CD14-positive monocyte (primary cell): ENCODE measurements around the gene PI4K2B. TPM values are rescaled to one million over a fixed set of nuclear protein-coding genes. Genes with fewer than 3 reads are reported as not detected.
A peak's percentile ranks its signal among the peaks of the same experiment; 100 is the strongest.
"Not testable (repeated sequence)": the region's sequence is repeated elsewhere in the genome, so short reads cannot be mapped to it uniquely, and the experiment has no call there.

Source experiments
- DNase-seq, 3 donors: peaks; one replicate each; pipeline ENCODE4 v3.0.0-alpha.2; 2011 to 2022
- H2AFZ ChIP-seq: 2 replicates; pipeline ENCODE4 v1.6.0; 2012; ENCODE audit warnings: mild to moderate bottlenecking, low read depth, low read length, inconsistent platforms; ENCODE audit not compliant: insufficient read depth, poor library complexity, severe bottlenecking
- H3K27ac ChIP-seq, 2 donors: 1 replicate in 1 of 2; 2 replicates in 1 of 2; pipeline ENCODE4 v1.5.1; 2012 to 2013; ENCODE audit warnings: low read length in 2 of 2, control low read depth in 1 of 2, inconsistent platforms in 1 of 2, low read depth in 1 of 2, mild to moderate bottlenecking in 1 of 2
- H3K27me3 ChIP-seq, 2 donors: one replicate each; pipeline versions ENCODE4 v1.6.0 to v1.6.1; 2011 to 2013; ENCODE audit warnings: low read length in 2 of 2; ENCODE audit not compliant: control insufficient read depth in 2 of 2, insufficient read depth in 2 of 2
- H3K36me3 ChIP-seq, 2 donors: replicated peaks in 1 of 2; 1 replicate in 1 of 2; 2 replicates in 1 of 2; pipeline versions ENCODE4 v1.5.1 to v1.6.1; 2012 to 2013; ENCODE audit warnings: low read length in 2 of 2, control low read depth in 1 of 2, inconsistent platforms in 1 of 2, mild to moderate bottlenecking in 1 of 2; ENCODE audit not compliant: insufficient read depth in 2 of 2, control insufficient read depth in 1 of 2
- H3K4me1 ChIP-seq, 2 donors: 1 replicate in 1 of 2; 2 replicates in 1 of 2; pipeline versions ENCODE4 v1.5.1 to v1.6.1; 2012 to 2013; ENCODE audit warnings: low read length in 2 of 2, control low read depth in 1 of 2, inconsistent platforms in 1 of 2, mild to moderate bottlenecking in 1 of 2, moderate library complexity in 1 of 2; ENCODE audit not compliant: insufficient read depth in 2 of 2, control insufficient read depth in 1 of 2
- H3K4me2 ChIP-seq: replicated peaks from 2 replicates; pipeline ENCODE3; 2012; ENCODE audit warnings: low read length, moderate library complexity, mild to moderate bottlenecking; ENCODE audit not compliant: poor library complexity, severe bottlenecking; ENCODE audit errors: extremely low read depth
- H3K4me3 ChIP-seq, 3 experiments: fragments of 200-600 bp in 1 of 3; sonication (generic) in 1 of 3; replicated peaks in 1 of 3; 1 replicate in 2 of 3; 2 replicates in 1 of 3; pipeline ENCODE4 v1.5.1; 2011 to 2013; ENCODE audit warnings: low read length in 3 of 3, mild to moderate bottlenecking in 3 of 3, control low read depth in 2 of 3, low read depth in 2 of 3, inconsistent platforms in 1 of 3, moderate library complexity in 1 of 3
- H3K79me2 ChIP-seq: 2 replicates; pipeline ENCODE4 v1.6.0; 2012; ENCODE audit warnings: mild to moderate bottlenecking, control low read depth, inconsistent platforms, low read length, moderate library complexity; ENCODE audit not compliant: insufficient read depth
- H3K9ac ChIP-seq: 2 replicates; pipeline ENCODE4 v1.6.0; 2017; ENCODE audit warnings: low read length, mild to moderate bottlenecking; ENCODE audit not compliant: insufficient read depth, poor library complexity, severe bottlenecking
- H3K9me3 ChIP-seq, 2 donors: replicated peaks in 1 of 2; 1 replicate in 1 of 2; 2 replicates in 1 of 2; pipeline versions ENCODE4 v1.5.1 to v1.6.1; 2012 to 2013; ENCODE audit warnings: low read length in 2 of 2, control low read depth in 1 of 2; ENCODE audit not compliant: control insufficient read depth in 1 of 2, insufficient read depth in 1 of 2
- H4K20me1 ChIP-seq: 2 replicates; pipeline ENCODE4 v1.6.0; 2012; ENCODE audit warnings: mild to moderate bottlenecking, low read length, control low read depth, moderate library complexity; ENCODE audit not compliant: insufficient read depth
- H3K27ac Mint-ChIP-seq, 7 donors: one replicate each; pipeline ENCODE4 v1.8.0; 2020; ENCODE audit warnings: mild to moderate bottlenecking in 7 of 7, mixed read lengths in 7 of 7, moderate library complexity in 6 of 7, inconsistent platforms in 2 of 7
- H3K27me3 Mint-ChIP-seq, 3 donors: one replicate each; pipeline ENCODE4 v1.8.0; 2021 to 2022; ENCODE audit warnings: low read depth in 3 of 3, mild to moderate bottlenecking in 3 of 3, mixed read lengths in 3 of 3, moderate library complexity in 3 of 3, inconsistent platforms in 1 of 3
- H3K36me3 Mint-ChIP-seq, 2 donors: one replicate each; pipeline ENCODE4 v1.8.0; 2020; ENCODE audit warnings: mixed read lengths in 2 of 2, inconsistent platforms in 1 of 2, mild to moderate bottlenecking in 1 of 2
- H3K4me1 Mint-ChIP-seq: one replicate; pipeline ENCODE4 v1.8.0; 2020; ENCODE audit warnings: mild to moderate bottlenecking, mixed read lengths
- H3K4me3 Mint-ChIP-seq, 2 donors: one replicate each; pipeline ENCODE4 v1.8.0; 2020; ENCODE audit warnings: mild to moderate bottlenecking in 2 of 2, mixed read lengths in 2 of 2, moderate library complexity in 1 of 2
- H3K9me3 Mint-ChIP-seq, 7 donors: one replicate each; pipeline ENCODE4 v1.8.0; 2020 to 2022; ENCODE audit warnings: mixed read lengths in 7 of 7, mild to moderate bottlenecking in 6 of 7, moderate library complexity in 6 of 7, inconsistent platforms in 2 of 7
- WGBS: methylation state at CpG from one replicate; pipeline ENCODE4 v1.1.5; 2013; ENCODE audit warnings: missing lambda C conversion rate; ENCODE audit not compliant: insufficient coverage; 5-methylcytosine and 5-hydroxymethylcytosine counted together
- intact Hi-C, 2 donors: fragments of 100-400 bp; cut with micrococcal nuclease; formaldehyde crosslinking; loops; one replicate each; pipeline versions ENCODE4 v1.15.0 to v1.15.1; 2023
- polyA plus RNA-seq, 3 donors: library from polyadenylated mRNA; depleted of rRNA in 1 of 3; unstranded in 2 of 3; stranded (reverse) in 1 of 3; fragments of 300-500 nt in 2 of 3; fragments of >200 nt in 1 of 3; fragmentation: Illumina TruSeq in 2 of 3; gene quantifications; 1 replicate in 2 of 3; 2 replicates in 1 of 3; pipeline ENCODE4 v1.2.3, GENCODE V29; 2012 to 2021
- small RNA-seq: library from RNA; depleted of rRNA; stranded (forward); fragments of <200 nt; gene quantifications from one replicate; pipeline ENCODE3, GENCODE V24; 2012; ENCODE audit warnings: low read depth; ENCODE audit not compliant: insufficient read length
- TF ChIP-seq, protein P1 (sequence below): fragments of 200-600 bp; IDR thresholded peaks from one replicate; pipeline ENCODE4 v1.8.0; 2022; ENCODE audit warnings: antibody characterized with exemption, mild to moderate bottlenecking

The PI4K2B gene
- polyA plus RNA-seq, 3 donors = 3.0 to 8.5 (median 7.4) TPM

DNA sequence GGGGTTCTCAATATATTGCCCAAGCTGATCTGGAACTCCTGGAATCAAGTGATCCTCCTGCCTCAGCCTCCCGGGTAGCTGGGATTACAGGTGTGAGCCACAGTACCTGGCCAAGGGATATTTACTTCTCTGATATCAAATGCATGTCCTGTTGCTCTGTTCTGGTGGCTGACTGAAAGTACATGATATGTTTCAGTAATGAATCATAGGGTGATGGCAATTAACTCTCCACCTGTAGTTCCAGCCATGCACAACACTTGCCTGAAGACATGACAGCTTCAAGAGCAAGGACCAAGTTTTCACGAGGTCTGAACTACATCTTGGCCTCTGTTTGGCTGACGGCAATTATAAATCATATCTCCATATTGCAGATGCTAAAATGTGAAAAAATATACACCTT, 87.9 kb downstream of the PI4K2B start:
- TF ChIP-seq, protein P1, sequence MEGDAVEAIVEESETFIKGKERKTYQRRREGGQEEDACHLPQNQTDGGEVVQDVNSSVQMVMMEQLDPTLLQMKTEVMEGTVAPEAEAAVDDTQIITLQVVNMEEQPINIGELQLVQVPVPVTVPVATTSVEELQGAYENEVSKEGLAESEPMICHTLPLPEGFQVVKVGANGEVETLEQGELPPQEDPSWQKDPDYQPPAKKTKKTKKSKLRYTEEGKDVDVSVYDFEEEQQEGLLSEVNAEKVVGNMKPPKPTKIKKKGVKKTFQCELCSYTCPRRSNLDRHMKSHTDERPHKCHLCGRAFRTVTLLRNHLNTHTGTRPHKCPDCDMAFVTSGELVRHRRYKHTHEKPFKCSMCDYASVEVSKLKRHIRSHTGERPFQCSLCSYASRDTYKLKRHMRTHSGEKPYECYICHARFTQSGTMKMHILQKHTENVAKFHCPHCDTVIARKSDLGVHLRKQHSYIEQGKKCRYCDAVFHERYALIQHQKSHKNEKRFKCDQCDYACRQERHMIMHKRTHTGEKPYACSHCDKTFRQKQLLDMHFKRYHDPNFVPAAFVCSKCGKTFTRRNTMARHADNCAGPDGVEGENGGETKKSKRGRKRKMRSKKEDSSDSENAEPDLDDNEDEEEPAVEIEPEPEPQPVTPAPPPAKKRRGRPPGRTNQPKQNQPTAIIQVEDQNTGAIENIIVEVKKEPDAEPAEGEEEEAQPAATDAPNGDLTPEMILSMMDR = no peak
- no peak overlapping the region for H3K4me3 ChIP-seq
- peak overlapping the region in 5 of 7 donors; percentile 26 to 93 (median 69) for H3K27ac Mint-ChIP-seq
- H3K36me3 ChIP-seq = peaks cover 0 to 10% of the 10 kb centered on the region in 2 donors
- peaks cover 7 to 13% of the 10 kb centered on the region in 2 donors for H3K4me1 ChIP-seq
- no peak overlapping the region for H3K4me3 Mint-ChIP-seq
- H3K4me2 ChIP-seq = no peak overlapping the region
- H3K27me3 ChIP-seq = no peaks in the 10 kb centered on the region
- H3K9ac ChIP-seq = no peak overlapping the region
- DNase-seq = no peak
- no peak overlapping the region for H3K27ac ChIP-seq
- H4K20me1 ChIP-seq = no peaks in the 10 kb centered on the region
- H3K36me3 Mint-ChIP-seq = peaks cover 25 to 47% of the 10 kb centered on the region in 2 donors
- intact Hi-C loops = no loop called here
- H3K4me1 Mint-ChIP-seq = peaks cover 16% of the 10 kb centered on the region
- H3K9me3 ChIP-seq = no peaks in the 10 kb centered on the region
- peaks cover 0 to 2% (median 0%) of the 10 kb centered on the region in 7 donors for H3K9me3 Mint-ChIP-seq
- WGBS = 100% methylated on average over 1 of the region's 3 CpGs
- H3K79me2 ChIP-seq = no peaks in the 10 kb centered on the region
- H3K27me3 Mint-ChIP-seq = peaks cover 0 to 1% (median 0%) of the 10 kb centered on the region in 3 donors
- no peak overlapping the region for H2AFZ ChIP-seq

DNA sequence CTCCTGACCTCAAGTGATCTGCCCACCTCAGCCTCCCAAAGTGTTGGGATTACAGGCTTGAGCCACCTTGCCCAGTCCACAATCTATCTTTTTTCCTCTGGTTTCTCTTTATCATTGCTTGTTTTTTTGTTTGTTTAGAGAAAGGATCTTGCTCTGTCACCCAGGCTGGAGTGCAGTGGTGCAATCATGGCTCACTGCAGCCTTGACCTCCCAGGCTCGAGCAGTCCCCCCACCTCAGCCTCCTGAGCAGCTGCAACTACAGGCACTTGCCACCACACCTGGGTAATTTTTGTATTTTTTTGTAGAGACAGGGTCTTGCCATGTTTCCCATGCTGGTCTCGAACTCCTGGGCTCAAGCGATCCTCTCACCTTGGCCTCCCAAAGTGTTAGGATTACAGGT, 94.6 kb downstream of the PI4K2B start:
- H3K4me3 ChIP-seq, H3K36me3 ChIP-seq, H3K9me3 Mint-ChIP-seq, H3K4me3 Mint-ChIP-seq, H3K27me3 Mint-ChIP-seq, intact Hi-C loops, H4K20me1 ChIP-seq, H3K9ac ChIP-seq, H3K9me3 ChIP-seq, H3K79me2 ChIP-seq, H3K4me2 ChIP-seq, H3K27ac ChIP-seq, H2AFZ ChIP-seq, DNase-seq, H3K27me3 ChIP-seq: not testable (repeated sequence)
- Mint-ChIP-seq H3K27ac (peak overlapping the region in 1 of 7 donors; percentile 37), H3K36me3 (peaks cover 8 to 17% of the 10 kb centered on the region in 2 donors), H3K4me1 (peaks cover 11% of the 10 kb centered on the region)
- WGBS = 95% methylated on average over 2 of the region's 3 CpGs
- H3K4me1 ChIP-seq = peaks cover 0 to 12% of the 10 kb centered on the region in 2 donors

Small RNAs within 50 kb of the gene (small RNA-seq; reads per million reads assigned to genes)
- not detected for gene RF00004

Other genes starting within 250 kb of the PI4K2B start
- under 1 TPM in 2 of 3 donors, not detected in 1; 0.30 to 0.33 TPM for gene LGI2, start 203.1 kb upstream of the PI4K2B start, polyA plus RNA-seq
- gene SEPSECS, start 73.6 kb upstream of the PI4K2B start, polyA plus RNA-seq = 1 to 10 TPM in 2 of 3 donors, under 1 TPM in 1; 0.65 to 5.8 (median 2.1) TPM
- gene ZCCHC4, start 78.7 kb downstream of the PI4K2B start, polyA plus RNA-seq = 1 to 10 TPM; 1.6 to 3.5 (median 3.4) TPM
- gene ANAPC4, start 143.2 kb downstream of the PI4K2B start, polyA plus RNA-seq = 10 to 100 TPM; 12.7 to 22.9 (median 15.1) TPM